ENCODE measurements around the gene SMC2.

SMC2 gene

GRCh38 chr9:104110509-104110908 lies 16.4 kb downstream of the SMC2 start:
- H2BK5ac ChIP-seq (ENCODE audit: low read depth, low read length, poor library complexity, severe bottlenecking) = no peak overlapping the region
- no peaks in the 10 kb centered on the region for H3K27me3 ChIP-seq (ENCODE audit: control insufficient read depth in 1 of 2, insufficient read depth in 1 of 2, low read length in 2 of 2)
- H3K27ac ChIP-seq (ENCODE audit: low read length, poor library complexity, severe bottlenecking) = no peak overlapping the region
- H3K23ac ChIP-seq (ENCODE audit: low read length in 2 of 2) = no peak overlapping the region
- no peaks in the 10 kb centered on the region for H3K4me1 ChIP-seq (ENCODE audit: control insufficient read depth, insufficient read depth, low read depth, low read length)
- no peak overlapping the region for H3K4me2 ChIP-seq (ENCODE audit: low read length, poor library complexity, severe bottlenecking)
- no peak overlapping the region for H3K14ac ChIP-seq (ENCODE audit: low read length in 2 of 2)
- no peaks in the 10 kb centered on the region for H3K79me1 ChIP-seq (replicated peaks; ENCODE audit: low read length, poor library complexity, severe bottlenecking)
- H4K91ac ChIP-seq (ENCODE audit: low read length) = no peak overlapping the region
- H3K9ac ChIP-seq (ENCODE audit: low read length) = no peak overlapping the region
- H3K36me3 ChIP-seq (ENCODE audit: control insufficient read depth in 1 of 2, insufficient read depth in 2 of 2, low read depth in 1 of 2, low read length in 2 of 2) = peaks cover 3 to 60% of the 10 kb centered on the region in 2 experiments
- H3K18ac ChIP-seq (ENCODE audit: low read depth in 1 of 2, low read length in 2 of 2) = no peak overlapping the region
- H2AK5ac ChIP-seq (ENCODE audit: low read length, severe bottlenecking) = no peak overlapping the region
- no peak overlapping the region for H3K4me3 ChIP-seq (ENCODE audit: insufficient read depth in 1 of 2, low read depth in 1 of 2, low read length in 2 of 2)
- H4K8ac ChIP-seq (ENCODE audit: low read length) = no peak overlapping the region
- no peaks in the 10 kb centered on the region for H3K9me3 ChIP-seq (ENCODE audit: control insufficient read depth, low read length)
- no peak overlapping the region for H2BK120ac ChIP-seq (ENCODE audit: low read depth, low read length)
- H2BK15ac ChIP-seq (ENCODE audit: low read depth, poor library complexity, severe bottlenecking) = no peak overlapping the region
- DNase-seq = no peak
- H3K4ac ChIP-seq (ENCODE audit: low read depth in 1 of 2, low read length in 2 of 2) = no peak overlapping the region
- WGBS = 99% methylated on average over 2 of the region's 2 CpGs
- H2AFZ ChIP-seq (ENCODE audit: low read depth, low read length) = no peak overlapping the region
- H2BK12ac ChIP-seq (ENCODE audit: low read length in 2 of 2) = no peak overlapping the region

- Histone ChIP-seq H3K27me3 (ENCODE audit: control insufficient read depth in 1 of 2, insufficient read depth in 1 of 2, low read length in 2 of 2) (no peaks in the 10 kb centered on the region), H3K14ac (ENCODE audit: low read length in 2 of 2) (no peak overlapping the region), H4K91ac (ENCODE audit: low read length) (no peak overlapping the region), H4K8ac (ENCODE audit: low read length) (no peak overlapping the region), H3K9me3 (ENCODE audit: control insufficient read depth, low read length) (no peaks in the 10 kb centered on the region), H3K9ac (ENCODE audit: low read length) (no peak overlapping the region), H3K4me3 (ENCODE audit: insufficient read depth in 1 of 2, low read depth in 1 of 2, low read length in 2 of 2) (no peak overlapping the region), H3K4me2 (ENCODE audit: low read length, poor library complexity, severe bottlenecking) (no peak overlapping the region), H2BK12ac (ENCODE audit: low read length in 2 of 2) (no peak overlapping the region), H2BK15ac (ENCODE audit: low read depth, poor library complexity, severe bottlenecking) (no peak overlapping the region), H3K27ac (ENCODE audit: low read length, poor library complexity, severe bottlenecking) (no peak overlapping the region), H3K36me3 (ENCODE audit: control insufficient read depth in 1 of 2, insufficient read depth in 2 of 2, low read depth in 1 of 2, low read length in 2 of 2) (peaks cover 3 to 65% of the 10 kb centered on the region in 2 experiments), H3K4ac (ENCODE audit: low read depth in 1 of 2, low read length in 2 of 2) (no peak overlapping the region), H2AFZ (ENCODE audit: low read depth, low read length) (no peak overlapping the region), H2AK5ac (ENCODE audit: low read length, severe bottlenecking) (no peak overlapping the region), H3K79me1 (replicated peaks; ENCODE audit: low read length, poor library complexity, severe bottlenecking) (no peaks in the 10 kb centered on the region), H2BK5ac (ENCODE audit: low read depth, low read length, poor library complexity, severe bottlenecking) (no peak overlapping the region), H2BK120ac (ENCODE audit: low read depth, low read length) (no peak overlapping the region), H3K4me1 (ENCODE audit: control insufficient read depth, insufficient read depth, low read depth, low read length) (no peaks in the 10 kb centered on the region), H3K18ac (ENCODE audit: low read depth in 1 of 2, low read length in 2 of 2) (no peak overlapping the region), H3K23ac (ENCODE audit: low read length in 2 of 2) (no peak overlapping the region)
- 100% methylated on average over 3 of the region's 6 CpGs for WGBS
- DNase-seq = no peak
Measured at GRCh38 chr9:104118916-104119315, 24.8 kb downstream of the SMC2 start.

DNA sequence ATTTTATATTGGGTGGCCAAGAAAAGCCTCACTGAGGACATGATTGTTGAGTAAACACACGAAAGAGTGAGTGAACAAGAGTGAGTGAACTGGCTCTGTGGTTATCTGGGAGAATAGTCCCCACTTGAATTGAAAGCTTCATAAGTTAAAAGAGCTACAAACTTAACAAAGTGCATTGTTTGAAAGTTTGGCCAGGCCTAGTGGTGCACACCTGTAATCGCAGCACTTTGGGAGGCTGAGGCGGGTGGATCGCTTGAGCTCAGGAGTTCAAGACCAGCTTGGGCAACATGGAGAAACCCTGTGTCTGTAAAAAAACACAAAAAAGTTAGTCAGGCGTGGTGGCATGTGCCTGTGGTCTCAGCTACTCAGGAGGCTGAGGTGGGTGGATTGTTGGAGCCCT lies 26.9 kb downstream of the SMC2 start:
- H3K79me1 ChIP-seq (replicated peaks; ENCODE audit: low read length, poor library complexity, severe bottlenecking) = no peaks in the 10 kb centered on the region
- no peak overlapping the region for H2AFZ ChIP-seq (ENCODE audit: low read depth, low read length)
- H3K14ac ChIP-seq (ENCODE audit: low read length in 2 of 2) = no peak overlapping the region
- no peak overlapping the region for H4K91ac ChIP-seq (ENCODE audit: low read length)
- no peaks in the 10 kb centered on the region for H3K9me3 ChIP-seq (ENCODE audit: control insufficient read depth, low read length)
- H3K4ac ChIP-seq (ENCODE audit: low read depth in 1 of 2, low read length in 2 of 2) = no peak overlapping the region
- no peaks in the 10 kb centered on the region for H3K4me1 ChIP-seq (ENCODE audit: control insufficient read depth, insufficient read depth, low read depth, low read length)
- H4K8ac ChIP-seq (ENCODE audit: low read length) = no peak overlapping the region
- H2BK120ac ChIP-seq (ENCODE audit: low read depth, low read length) = no peak overlapping the region
- 97% methylated on average over 5 of the region's 5 CpGs for WGBS
- no peak overlapping the region for H2AK5ac ChIP-seq (ENCODE audit: low read length, severe bottlenecking)
- no peaks in the 10 kb centered on the region for H3K27me3 ChIP-seq (ENCODE audit: control insufficient read depth in 1 of 2, insufficient read depth in 1 of 2, low read length in 2 of 2)
- H3K36me3 ChIP-seq (ENCODE audit: control insufficient read depth in 1 of 2, insufficient read depth in 2 of 2, low read depth in 1 of 2, low read length in 2 of 2) = peaks cover 0 to 63% of the 10 kb centered on the region in 2 experiments
- H3K9ac ChIP-seq (ENCODE audit: low read length) = no peak overlapping the region
- H3K18ac ChIP-seq (ENCODE audit: low read depth in 1 of 2, low read length in 2 of 2) = no peak overlapping the region
- H2BK15ac ChIP-seq (ENCODE audit: low read depth, poor library complexity, severe bottlenecking) = no peak overlapping the region
- H3K4me3 ChIP-seq (ENCODE audit: insufficient read depth in 1 of 2, low read depth in 1 of 2, low read length in 2 of 2) = no peak overlapping the region
- H3K23ac ChIP-seq (ENCODE audit: low read length in 2 of 2) = no peak overlapping the region
- no peak overlapping the region for H2BK12ac ChIP-seq (ENCODE audit: low read length in 2 of 2)
- no peak overlapping the region for H3K4me2 ChIP-seq (ENCODE audit: low read length, poor library complexity, severe bottlenecking)
- DNase-seq = no peak
- H2BK5ac ChIP-seq (ENCODE audit: low read depth, low read length, poor library complexity, severe bottlenecking) = no peak overlapping the region
- H3K27ac ChIP-seq (ENCODE audit: low read length, poor library complexity, severe bottlenecking) = no peak overlapping the region

GRCh38 chr9:104138243-104138868 lies 44.2 kb downstream of the SMC2 start:
- H3K4me1 ChIP-seq (ENCODE audit: control insufficient read depth, insufficient read depth, low read depth, low read length) = no peaks in the 10 kb centered on the region
- no peak overlapping the region for H4K91ac ChIP-seq (ENCODE audit: low read length)
- no peak overlapping the region for H4K8ac ChIP-seq (ENCODE audit: low read length)
- no peak overlapping the region for H2BK120ac ChIP-seq (ENCODE audit: low read depth, low read length)
- no peak overlapping the region for H2AFZ ChIP-seq (ENCODE audit: low read depth, low read length)
- no peak overlapping the region for H3K23ac ChIP-seq (ENCODE audit: low read length in 2 of 2)
- H3K36me3 ChIP-seq (ENCODE audit: control insufficient read depth in 1 of 2, insufficient read depth in 2 of 2, low read depth in 1 of 2, low read length in 2 of 2) = peaks cover 3 to 40% of the 10 kb centered on the region in 2 experiments
- peaks cover 11% of the 10 kb centered on the region for H3K9me3 ChIP-seq (ENCODE audit: control insufficient read depth, low read length)
- WGBS = 100% methylated on average over 1 of the region's 3 CpGs
- H3K4me2 ChIP-seq (ENCODE audit: low read length, poor library complexity, severe bottlenecking) = no peak overlapping the region
- no peak overlapping the region for H3K27ac ChIP-seq (ENCODE audit: low read length, poor library complexity, severe bottlenecking)
- H3K79me1 ChIP-seq (replicated peaks; ENCODE audit: low read length, poor library complexity, severe bottlenecking) = no peaks in the 10 kb centered on the region
- H2BK15ac ChIP-seq (ENCODE audit: low read depth, poor library complexity, severe bottlenecking) = no peak overlapping the region
- no peaks in the 10 kb centered on the region for H3K27me3 ChIP-seq (ENCODE audit: control insufficient read depth in 1 of 2, insufficient read depth in 1 of 2, low read length in 2 of 2)
- no peak overlapping the region for H2BK5ac ChIP-seq (ENCODE audit: low read depth, low read length, poor library complexity, severe bottlenecking)
- H3K4me3 ChIP-seq (ENCODE audit: insufficient read depth in 1 of 2, low read depth in 1 of 2, low read length in 2 of 2) = no peak overlapping the region
- H3K18ac ChIP-seq (ENCODE audit: low read depth in 1 of 2, low read length in 2 of 2) = no peak overlapping the region
- no peak overlapping the region for H2AK5ac ChIP-seq (ENCODE audit: low read length, severe bottlenecking)
- no peak overlapping the region for H2BK12ac ChIP-seq (ENCODE audit: low read length in 2 of 2)
- no peak overlapping the region for H3K4ac ChIP-seq (ENCODE audit: low read depth in 1 of 2, low read length in 2 of 2)
- no peak overlapping the region for H3K14ac ChIP-seq (ENCODE audit: low read length in 2 of 2)
- H3K9ac ChIP-seq (ENCODE audit: low read length) = no peak overlapping the region
- DNase-seq = no peak
